HG03378 (cell line): Measurements from ENCODE around the gene KNDC1.

Experiments used
- ATAC-seq: cut with Tn5 transposase; IDR thresholded peaks from one replicate; pipeline ENCODE4 v1.9.1; 2021; ENCODE audit warnings: mild to moderate bottlenecking, moderate library complexity; ENCODE audit not compliant: unreplicated experiment

Gene KNDC1

DNA sequence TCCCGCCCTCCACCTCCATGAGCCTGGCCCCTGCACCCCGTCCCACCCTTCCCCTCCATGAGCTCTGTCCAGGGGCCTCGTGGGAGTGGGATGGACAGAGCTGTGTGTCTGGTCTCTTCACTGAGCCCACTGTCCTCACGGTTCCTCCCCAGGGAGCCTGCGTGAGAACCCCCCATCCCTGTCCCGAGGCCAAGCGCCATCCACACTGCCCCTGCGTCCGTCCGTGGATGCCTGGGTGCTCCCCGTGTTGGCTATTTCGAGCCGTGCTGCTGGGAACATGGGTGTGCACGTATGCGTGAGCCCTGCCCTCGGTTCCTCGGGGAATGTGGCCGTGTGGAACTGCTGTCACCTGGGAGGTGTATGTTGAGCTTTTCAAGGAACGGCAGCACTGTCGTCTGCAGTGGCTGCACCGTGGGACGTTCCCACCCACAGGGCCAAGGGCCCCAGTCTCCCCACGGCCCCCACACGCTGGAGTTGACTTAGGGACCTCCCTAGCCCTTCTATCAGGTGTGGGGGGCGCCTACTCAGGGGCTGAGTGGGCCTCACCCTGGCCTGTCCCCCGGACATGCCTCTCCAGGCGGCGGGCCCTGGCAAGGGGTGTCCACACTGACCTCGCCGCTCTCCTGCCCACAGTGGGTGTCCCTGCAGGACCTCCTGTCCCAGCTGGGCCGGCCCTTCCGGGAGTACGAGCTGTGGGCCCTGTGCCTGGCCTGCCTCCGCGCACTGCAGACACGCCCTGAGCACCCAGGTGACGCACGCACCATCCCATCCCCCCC is 28.1 kb downstream of the KNDC1 start:
- ATAC-seq = no peak

DNA sequence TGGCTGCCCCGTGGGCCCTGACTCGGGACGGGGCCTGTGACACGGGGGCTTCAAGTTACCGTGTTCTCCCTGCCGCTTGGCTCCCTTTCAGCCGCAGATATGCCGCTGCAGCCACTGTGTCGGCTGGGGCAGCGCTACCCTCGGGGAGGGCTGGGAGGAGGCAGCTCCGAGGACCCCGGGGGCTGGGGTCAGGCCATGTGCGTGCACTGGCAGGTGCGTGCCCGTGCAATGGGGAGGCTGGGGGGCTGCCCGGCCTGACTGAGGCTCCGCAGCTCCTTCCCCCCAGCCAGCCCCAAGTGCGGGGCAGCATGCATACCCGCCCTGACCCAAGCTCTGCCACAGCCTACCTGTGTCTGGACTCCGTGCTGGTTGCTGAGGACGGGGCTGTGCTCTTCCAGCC is 29.2 kb downstream of the KNDC1 start:
- no peak for ATAC-seq

DNA sequence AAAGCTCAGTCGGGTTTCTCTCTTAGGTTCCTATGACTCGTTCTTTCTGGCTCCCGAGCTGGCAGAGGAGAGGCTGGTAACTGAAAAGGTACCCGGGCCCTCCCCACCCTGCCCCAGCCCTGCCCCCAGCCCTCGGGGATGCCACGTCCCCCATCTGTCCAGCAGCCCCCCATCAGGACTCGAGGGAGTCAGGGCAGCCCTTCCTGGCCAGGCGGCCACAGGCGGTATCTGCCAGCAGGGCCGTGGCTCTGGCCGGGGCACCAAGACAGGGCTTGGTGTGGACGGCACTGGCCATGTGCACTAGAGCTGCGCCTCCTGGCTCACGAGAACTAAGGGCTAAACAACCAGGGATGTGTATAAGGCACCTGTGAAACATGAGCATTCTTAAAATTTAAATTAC is 29.7 kb downstream of the KNDC1 start:
- no peak for ATAC-seq

DNA sequence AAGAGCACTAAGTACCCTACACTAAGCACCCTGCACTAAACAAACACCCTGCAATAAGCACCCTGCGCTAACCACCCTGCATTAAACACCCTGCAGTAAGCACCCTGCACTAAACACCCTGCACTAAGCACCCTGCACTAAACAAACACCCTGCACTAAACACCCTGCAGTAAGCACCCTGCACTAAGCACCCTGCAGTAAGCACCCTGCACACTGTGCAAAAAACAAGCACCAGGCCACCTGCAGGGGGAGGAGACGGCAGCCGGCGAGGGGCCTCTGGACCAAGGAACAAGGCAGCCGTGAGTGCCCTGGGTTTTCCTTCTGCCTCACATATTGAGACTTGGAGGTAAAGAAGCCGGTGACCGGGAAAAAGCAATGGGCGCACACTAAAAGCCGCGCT is 30.2 kb downstream of the KNDC1 start:
- no peak for ATAC-seq

DNA sequence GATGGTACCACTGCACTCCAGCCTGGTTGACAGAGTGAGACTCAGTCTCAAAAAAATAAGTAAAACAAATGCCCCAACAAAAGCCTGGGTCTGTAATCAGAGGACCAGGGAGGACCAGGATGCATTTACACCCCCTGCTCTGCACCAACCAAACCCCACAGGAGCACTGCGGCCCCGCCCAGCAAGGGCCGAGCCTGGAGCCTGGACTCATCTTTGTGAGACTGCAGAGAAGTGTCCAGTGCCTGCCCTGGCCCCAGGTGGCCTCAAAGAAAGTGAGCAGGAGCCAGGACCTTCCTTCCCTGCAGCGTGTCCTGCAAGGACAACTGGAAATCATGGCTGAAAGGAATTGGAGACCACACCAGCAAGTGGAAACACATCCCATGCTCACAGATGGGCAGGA is 31.6 kb downstream of the KNDC1 start:
- no peak for ATAC-seq

DNA sequence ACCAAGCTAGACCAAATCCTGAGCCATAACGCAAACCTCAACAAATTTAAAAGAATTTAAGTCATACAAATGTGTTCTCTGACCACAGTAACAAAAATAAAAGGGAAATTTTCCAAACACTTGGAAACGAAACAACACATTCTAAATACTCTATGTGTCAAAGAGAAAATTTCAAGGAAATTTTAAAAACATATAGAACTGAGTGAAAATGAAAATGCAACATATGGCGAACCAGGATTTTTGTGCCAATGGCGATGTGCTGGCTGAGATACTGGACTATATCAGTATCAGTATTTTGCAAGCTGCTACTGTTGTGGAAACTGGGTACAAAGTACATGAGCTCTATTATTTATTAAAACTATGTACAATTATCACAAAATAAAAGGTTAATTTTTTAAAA is 34.1 kb downstream of the KNDC1 start:
- no peak for ATAC-seq

DNA sequence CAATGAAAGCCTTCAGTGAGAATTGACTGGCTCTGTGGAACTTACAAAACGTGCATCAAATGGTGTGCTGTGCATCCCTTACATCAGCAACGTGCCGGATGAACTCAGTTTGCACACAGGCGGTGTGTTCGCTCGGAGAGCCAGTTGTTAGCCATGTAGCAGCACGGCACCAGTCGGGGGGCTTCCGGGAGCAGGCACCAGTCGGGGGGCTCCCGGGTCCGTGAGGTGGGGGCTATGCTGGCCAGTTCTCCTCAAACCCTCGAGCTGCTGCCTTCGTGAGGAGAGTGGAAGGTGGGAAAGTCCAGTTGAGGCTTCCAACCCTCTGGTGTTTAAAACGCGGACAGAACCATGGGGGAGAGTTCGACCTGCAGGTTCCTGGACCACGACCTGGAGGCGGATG is 35.1 kb downstream of the KNDC1 start:
- ATAC-seq = no peak

DNA sequence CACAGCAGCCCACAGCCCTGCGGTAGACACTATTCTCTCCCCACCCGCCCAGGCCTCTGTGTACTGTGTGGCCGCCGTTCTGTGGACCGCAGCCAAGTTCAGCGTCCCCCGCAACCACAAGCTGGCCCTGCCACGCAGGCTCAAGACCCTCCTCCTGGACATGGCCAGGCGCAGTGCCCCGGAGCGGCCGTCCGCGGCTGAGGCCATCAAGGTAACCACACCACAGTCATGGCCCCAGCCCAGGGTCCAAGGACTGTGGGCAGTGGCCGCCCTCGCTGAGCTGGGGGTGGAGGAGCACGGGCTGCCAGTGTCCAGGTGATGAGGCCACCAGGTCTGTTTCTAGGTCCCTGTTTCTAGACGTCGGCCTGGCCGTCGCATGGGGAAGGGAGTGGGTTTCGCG is 35.6 kb downstream of the KNDC1 start:
- ATAC-seq = no peak

DNA sequence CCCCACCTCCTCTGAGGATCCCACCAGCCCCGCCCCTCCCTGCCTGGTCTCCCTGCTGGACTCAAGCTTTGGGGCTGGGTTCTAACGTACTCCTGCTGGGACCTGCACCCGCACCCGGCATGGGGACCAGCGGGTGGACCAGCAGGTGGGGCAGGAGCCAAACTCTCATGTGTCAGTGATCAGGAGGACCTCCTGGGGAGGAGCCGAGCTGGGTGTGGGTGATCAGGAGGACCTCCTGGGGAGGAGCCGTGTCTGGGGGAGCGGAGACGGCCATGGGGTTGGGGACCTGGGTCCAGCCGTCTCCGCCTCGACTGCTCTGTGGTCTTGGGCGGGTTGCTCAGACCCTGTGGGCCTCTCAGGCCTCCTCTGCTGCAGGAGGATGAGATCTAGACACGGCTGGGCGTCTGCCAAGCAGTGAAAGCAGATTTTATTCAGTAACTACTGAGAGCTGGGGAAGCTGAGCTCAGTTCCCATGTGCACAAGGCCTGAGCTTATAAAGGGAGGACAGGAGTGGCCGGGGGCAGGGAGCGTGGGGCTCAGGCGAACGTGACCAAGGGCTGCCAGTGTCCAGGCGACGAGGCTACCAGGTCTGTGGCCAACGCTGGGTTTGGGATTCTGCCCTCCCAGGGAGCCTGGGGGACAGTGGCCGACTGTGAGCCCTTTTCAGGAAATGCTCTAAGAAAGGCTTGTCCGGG is 36.3 kb downstream of the KNDC1 start:
- no peak for ATAC-seq

DNA sequence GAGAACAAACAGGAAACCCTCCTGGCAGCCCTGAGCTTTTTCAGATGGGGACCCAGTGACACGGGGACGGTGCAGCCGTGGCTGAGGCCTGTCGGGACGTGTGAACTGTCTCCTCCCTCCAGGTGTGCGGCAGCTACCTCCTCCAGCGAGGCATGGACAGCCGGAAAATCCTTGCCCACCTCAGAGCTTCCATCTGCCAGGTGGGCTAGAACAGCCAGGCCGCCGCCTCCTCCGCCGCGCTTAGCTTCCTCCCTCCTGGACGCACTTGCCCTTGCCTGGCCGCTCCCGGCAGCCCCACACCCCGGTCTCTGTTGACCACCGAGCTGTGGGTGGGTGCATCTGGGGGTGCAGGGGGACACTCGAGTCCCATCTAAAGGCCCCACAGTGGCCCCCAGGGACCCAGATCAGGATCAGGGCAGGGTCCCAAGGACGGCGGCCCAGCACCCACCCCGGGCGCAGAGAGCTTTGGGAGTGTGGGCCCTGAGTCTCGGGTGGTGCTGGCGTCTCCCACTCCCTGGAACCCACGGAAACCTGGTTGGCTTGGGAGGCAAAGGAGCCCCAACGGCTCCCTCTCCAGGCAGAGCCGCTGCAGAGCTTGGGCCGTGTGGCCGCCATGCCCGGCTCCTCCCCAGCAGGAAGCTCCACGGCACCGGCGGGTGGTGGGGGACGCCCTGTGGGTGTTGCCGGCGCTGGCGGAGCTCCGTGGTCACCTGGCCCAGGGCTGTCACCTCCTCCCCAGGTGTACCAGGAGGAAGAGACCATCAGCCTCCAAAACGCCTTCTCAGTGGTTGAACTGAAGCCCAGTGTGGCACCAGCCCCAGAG is 37.1 kb downstream of the KNDC1 start:
- no peak for ATAC-seq

DNA sequence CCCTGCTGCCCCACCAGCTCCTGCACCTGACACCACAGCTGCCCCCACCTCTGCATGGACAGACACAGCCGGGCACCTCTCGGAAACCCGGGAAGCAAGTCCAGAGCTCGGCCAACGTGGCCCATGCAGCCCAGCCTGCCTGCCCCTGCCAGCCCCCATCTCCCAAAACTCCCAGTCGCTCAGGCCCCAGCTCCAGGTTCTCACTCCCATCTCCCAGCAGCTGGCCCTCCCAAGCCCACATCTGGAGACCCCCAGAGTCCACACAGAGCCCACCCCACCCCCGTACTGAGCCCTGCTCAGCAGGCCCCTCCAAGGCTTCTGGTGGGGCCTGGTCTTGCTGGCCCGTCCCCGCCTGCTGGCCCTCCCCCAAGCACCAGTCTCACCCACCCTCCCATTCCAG is 37.8 kb downstream of the KNDC1 start:
- no peak for ATAC-seq

DNA sequence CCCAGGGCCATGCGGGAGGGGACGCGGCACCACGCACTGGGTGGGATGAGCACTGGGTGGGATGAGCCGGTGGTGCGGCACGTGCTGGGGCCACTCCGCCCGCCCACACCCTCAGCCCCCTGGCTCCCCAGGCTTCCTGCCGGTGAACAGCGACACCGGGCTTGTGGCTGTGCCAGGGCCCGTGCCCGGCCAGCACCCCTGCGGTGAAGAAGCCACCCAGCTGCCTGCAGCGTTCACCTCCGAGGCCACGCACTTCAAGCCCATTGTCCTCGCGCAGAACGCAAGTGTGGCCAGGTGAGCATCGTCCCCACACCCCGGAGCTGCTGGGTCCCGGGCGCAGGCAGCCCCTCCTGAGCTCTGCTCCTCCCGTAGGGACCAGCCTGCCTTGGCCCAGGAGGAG is 38.2 kb downstream of the KNDC1 start:
- no peak for ATAC-seq

DNA sequence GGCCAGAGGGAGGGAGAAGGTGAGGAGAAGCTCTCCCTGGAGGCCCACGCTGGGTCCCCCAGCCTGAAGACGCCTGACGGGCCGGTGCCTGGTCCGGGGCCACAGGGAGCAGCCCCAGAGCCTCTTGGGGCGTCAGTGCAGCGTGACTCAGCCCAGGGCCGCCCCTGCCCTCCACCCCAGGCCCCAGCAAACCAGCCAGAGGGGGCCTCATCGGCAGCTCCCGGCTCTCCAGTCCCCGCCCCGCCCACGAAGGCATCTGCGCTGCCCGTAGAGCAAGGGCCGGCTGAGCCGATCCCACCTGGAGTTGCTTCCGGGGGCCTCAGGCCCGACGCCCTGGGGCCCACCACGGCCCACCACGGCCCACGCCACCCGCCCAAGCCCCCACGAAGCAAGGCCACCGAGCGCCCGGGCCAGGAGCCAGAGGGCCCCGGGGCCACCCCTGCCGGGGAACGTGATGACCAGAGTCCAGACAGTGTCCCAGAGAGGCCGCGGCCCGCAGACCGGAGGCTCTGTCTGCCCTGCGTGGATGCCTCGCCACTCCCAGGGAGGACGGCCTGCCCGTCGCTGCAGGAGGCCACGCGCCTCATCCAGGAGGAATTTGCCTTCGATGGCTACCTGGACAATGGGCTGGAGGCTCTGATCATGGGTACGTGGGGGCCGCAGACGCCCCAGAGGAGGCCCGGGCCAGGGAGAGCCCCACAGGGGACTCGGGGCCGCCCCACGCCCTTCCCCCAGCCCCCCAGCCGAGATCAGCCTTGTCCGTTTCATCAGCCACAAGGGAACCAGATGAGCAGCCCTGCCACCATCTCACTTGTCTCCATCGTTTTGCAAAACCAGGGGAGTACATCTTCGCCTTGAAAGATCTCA is 38.8 kb downstream of the KNDC1 start:
- ATAC-seq = no peak

DNA sequence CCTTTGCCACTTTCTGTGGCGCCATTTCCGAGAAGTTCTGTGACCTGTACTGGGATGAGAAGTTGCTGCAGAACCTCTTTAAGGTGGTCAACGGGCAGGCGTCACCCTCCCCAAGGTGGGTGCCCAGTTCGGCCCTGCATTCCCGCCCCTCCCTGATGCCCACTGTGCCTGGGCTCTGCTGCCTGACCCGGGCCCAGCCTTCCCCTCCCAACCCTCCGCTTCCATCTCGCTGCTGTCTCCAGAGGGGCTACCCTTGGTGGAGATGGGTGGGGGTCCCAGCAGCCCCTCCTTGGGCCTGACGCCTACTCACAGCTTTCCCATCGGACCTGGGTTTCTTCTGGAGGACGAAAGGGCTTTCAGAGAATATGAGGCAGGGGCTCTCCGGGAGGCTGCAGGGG is 39.5 kb downstream of the KNDC1 start:
- no peak for ATAC-seq

DNA sequence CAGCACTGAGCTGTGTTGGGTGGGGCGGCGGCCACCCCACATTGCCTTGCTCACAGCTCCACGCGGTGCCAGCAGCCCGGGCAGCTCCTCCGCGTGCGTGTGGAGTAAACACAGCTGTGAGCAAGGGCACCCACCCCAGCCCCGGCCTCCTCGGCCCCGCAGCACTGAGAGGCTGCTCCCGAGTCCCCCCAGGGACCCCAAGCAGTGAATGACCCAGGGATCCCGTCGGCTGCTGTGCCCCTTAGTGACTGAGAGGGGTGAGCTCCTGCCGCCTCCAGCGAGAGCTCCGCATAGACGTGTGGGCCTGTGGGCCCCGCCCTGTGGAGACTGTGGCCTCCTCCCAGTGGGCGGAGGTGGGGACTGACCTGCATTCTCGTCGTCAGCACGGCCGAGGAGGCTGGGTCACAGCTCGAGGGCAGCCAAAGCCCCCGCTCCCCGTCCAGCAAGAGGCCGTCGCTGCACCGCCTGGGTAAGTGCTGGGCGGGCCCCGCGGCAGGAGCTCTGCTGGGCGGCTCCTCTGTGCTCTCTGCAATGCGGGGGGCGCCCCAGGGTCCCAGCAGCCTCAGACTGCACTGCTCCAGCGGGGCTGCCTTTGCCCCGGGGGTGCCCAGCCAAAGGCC is 40.1 kb downstream of the KNDC1 start:
- no peak for ATAC-seq

DNA sequence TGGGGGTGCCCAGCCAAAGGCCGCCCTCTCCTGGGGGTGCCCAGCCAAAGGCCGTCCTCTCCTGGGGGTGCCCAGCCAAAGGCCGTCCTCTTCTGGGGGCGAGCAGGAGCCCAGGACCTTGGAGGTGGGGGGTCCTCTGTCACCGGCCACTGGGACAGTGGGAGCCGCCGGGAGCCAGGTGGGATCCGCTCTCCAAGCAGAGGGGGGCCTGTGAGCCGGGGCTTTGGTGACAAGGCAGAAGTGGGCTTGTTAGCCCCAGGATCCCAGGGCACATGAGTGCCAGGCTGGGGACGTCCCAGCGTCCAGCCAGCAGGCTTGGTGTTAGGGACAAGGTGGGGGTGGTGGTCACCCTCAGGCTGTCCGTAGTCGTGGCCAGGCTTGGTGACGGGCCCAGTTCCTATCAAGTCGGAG is 40.6 kb downstream of the KNDC1 start:
- no peak for ATAC-seq

DNA sequence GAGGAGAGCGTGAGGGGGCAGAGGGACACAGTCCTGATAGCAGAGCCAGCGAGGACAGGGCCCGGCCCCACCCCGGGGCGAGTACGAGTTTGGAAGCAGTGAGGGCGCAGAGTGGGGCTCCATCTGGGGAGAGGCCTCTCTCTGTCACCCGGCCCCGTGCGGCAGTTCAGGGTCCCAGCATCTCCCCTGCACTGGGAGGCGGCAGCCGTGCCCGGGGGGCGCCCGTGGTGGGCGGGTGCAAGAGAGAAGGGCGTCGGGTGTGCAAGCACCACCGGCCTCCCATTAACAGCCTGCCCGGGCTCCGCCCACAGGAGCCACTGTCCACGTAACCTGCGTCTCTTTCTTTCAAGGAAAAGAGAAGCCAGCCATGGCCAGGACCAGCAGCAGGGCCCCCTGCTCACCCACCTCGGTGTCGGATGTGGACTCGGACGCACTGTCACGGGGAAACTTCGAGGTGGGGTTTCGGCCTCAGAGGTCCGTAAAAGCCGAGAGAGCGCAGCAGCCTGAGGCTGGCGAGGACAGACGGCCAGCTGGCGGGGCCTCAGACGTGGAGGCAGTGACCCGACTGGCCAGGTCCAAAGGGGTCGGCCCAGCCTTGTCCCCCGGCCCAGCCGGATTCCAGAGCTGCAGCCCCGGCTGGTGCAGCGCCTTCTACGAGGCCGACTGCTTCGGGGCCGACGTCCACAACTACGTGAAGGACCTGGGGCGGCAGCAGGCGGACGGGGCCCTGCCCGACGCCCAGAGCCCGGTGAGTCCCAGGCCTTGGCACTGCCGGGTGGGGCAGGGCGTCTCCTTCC is 41.3 kb downstream of the KNDC1 start:
- ATAC-seq = no peak

DNA sequence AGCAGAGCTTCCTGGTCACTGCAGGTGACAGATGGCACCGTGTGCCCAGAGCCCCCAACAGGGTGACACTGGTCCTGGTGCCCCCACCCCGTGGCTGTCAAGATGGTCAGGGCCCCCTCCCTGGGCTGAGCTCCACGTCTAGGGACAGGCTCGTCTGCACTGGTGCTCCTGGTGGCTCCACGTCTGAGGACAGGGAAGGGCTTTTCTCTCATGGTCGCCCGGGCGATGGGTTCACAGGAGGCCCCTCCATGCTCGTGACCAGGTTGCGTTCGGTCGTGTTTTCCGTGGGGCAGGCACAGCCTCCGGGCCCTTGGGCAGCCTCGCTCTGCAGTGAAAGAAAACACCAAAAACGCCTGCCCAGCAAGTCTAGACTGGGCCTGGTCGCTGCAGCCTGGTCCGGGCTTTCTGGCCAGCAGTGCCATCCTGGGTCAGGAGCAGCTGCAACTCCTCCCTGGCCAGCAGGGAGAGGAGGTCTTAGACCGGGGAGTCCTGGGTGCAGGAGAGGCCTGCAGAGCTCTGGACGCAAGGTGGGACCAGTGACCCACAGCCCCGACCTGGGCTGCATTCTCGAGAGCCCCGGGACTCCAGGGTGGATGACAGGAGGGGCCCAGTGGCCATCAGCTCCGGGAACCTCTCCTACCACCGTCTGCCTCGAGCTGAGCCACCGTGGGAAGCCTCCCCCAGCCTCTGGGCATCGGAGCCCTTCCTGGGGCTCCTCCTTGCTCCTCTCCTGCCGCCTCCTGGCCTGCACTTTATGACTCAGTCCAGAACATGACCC is 42.1 kb downstream of the KNDC1 start:
- no peak for ATAC-seq
